Karpas-422 (cell line): Measurements from ENCODE around the gene RAB1B. TPM values are rescaled to one million over a fixed set of nuclear protein-coding genes. Genes with fewer than 3 reads are reported as not detected.

Experiments used
- DNase-seq: peaks from one replicate; pipeline ENCODE4 v3.0.0-alpha.2; 2015
- H2AFZ ChIP-seq: fragments of 200-600 bp; sonication (generic); 2 replicates; pipeline ENCODE4 v1.6.1; 2014; ENCODE audit warnings: antibody characterized with exemption, low read length, mixed read lengths
- H3K27ac ChIP-seq: fragments of 200-600 bp; sonication (generic); 2 replicates; pipeline ENCODE4 v1.5.1; 2014; ENCODE audit warnings: mild to moderate bottlenecking, low read length, moderate library complexity
- H3K27me3 ChIP-seq: fragments of 200-600 bp; sonication (generic); 2 replicates; pipeline ENCODE4 v1.6.1; 2014; ENCODE audit warnings: low read length, mixed read lengths
- H3K36me3 ChIP-seq: fragments of 200-600 bp; sonication (generic); 2 replicates; pipeline ENCODE4 v1.6.1; 2014; ENCODE audit warnings: low read length, mixed read lengths; ENCODE audit not compliant: insufficient read depth
- H3K4me1 ChIP-seq: fragments of 200-600 bp; sonication (generic); 2 replicates; pipeline ENCODE4 v1.6.1; 2014; ENCODE audit warnings: mild to moderate bottlenecking, low read length, mixed read lengths
- H3K4me2 ChIP-seq: fragments of 200-600 bp; sonication (generic); 2 replicates; pipeline ENCODE4 v1.6.1; 2014; ENCODE audit warnings: low read length, low read depth, mild to moderate bottlenecking; ENCODE audit not compliant: poor library complexity, severe bottlenecking
- H3K4me3 ChIP-seq: fragments of 200-600 bp; sonication (generic); 2 replicates; pipeline ENCODE4 v1.5.1; 2014; ENCODE audit warnings: mild to moderate bottlenecking, antibody characterized with exemption, low read length, mixed read lengths
- H3K79me2 ChIP-seq: fragments of 200-600 bp; sonication (generic); 2 replicates; pipeline ENCODE4 v1.6.1; 2014; ENCODE audit warnings: mild to moderate bottlenecking, low read length, mixed read lengths
- H3K9ac ChIP-seq: fragments of 200-600 bp; sonication (generic); 2 replicates; pipeline ENCODE4 v1.6.0; 2014; ENCODE audit warnings: low read length
- H3K9me2 ChIP-seq: fragments of 200-600 bp; sonication (generic), shearing (Covaris generic); replicated peaks from 2 replicates; pipeline ENCODE4 v1.6.0; 2014; ENCODE audit warnings: mild to moderate bottlenecking, low read length, moderate library complexity; ENCODE audit not compliant: insufficient read depth
- H3K9me3 ChIP-seq: fragments of 300-700, 200-600 bp; sonication (generic); 2 replicates; pipeline ENCODE4 v1.6.1; 2014; ENCODE audit warnings: low read length, mixed read lengths
- H4K20me1 ChIP-seq: fragments of 200-600 bp; sonication (generic); 2 replicates; pipeline ENCODE4 v1.6.1; 2014; ENCODE audit warnings: mild to moderate bottlenecking, antibody characterized with exemption, low read length, low read depth; ENCODE audit not compliant: insufficient read depth
- total RNA-seq: library from RNA; depleted of rRNA; stranded (reverse); fragments of >200 nt; shearing (Covaris generic); gene quantifications from 2 replicates; pipeline ENCODE4 v1.2.3, GENCODE V29; 2014; ENCODE audit warnings: low replicate concordance

RAB1B gene
- total RNA-seq, 1 experiment from 2014 or later, result 56.2 TPM

DNA sequence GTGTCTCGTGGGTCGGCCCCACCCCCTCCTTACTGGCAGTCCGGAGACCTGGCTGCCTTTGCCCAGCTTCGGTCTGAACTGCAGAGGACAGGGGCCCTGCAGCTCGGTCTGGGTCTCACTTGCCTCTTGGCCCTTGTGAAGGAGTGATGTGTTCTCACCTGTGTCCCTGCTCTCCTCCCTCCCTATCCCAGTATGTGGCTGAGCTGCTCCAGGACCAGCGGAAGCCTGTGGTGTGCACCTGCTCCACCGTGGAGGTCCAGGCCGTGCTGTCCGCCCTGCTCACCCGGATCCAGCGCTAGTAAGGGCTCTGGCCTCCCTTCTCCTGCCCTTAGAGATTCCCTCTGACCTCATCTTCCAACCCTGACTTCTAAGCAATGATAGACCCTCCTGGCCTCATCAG is 35.7 kb upstream of the RAB1B start:
- no peak overlapping the region for H3K4me3 ChIP-seq
- H3K9me3 ChIP-seq, result no peaks in the 10 kb centered on the region
- DNase-seq, result no peak
- H3K27me3 ChIP-seq, result no peaks in the 10 kb centered on the region
- no peaks in the 10 kb centered on the region for H3K79me2 ChIP-seq
- H3K36me3 ChIP-seq, result no peaks in the 10 kb centered on the region; the same call in none of the 2 replicates
- H3K9me2 ChIP-seq, result no peaks in the 10 kb centered on the region
- H3K4me2 ChIP-seq, result no peak overlapping the region
- H2AFZ ChIP-seq, result no peak overlapping the region
- H3K4me1 ChIP-seq, result peaks cover 11% of the 10 kb centered on the region
- no peaks in the 10 kb centered on the region for H4K20me1 ChIP-seq
- no peak overlapping the region for H3K9ac ChIP-seq
- no peak overlapping the region for H3K27ac ChIP-seq

DNA sequence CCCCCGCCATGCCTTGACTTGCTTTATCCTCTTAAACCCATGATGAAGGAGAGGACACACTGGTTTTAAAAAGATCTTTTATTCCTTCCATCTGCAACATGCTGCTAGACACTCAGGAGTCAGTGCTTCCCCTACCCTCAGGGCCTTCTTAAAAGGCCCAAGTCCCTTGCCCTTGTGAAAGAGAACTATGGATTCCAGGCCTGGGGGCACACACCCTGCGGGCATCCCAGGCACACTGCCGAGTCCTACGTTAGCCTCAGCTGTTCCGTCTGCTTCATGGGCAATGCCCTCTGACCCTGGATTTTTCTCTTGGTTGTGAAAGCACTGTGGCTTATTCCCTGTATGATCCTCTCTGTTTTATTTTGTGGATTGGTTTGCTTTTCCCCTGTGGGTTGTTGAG is 35.1 kb upstream of the RAB1B start:
- no peak overlapping the region for H3K4me3 ChIP-seq
- H3K9ac ChIP-seq, result no peak overlapping the region
- no peaks in the 10 kb centered on the region for H3K9me2 ChIP-seq
- peaks cover 6% of the 10 kb centered on the region for H3K4me1 ChIP-seq
- no peak overlapping the region for H3K27ac ChIP-seq
- no peak overlapping the region for H3K4me2 ChIP-seq
- no peaks in the 10 kb centered on the region; the same call in 1 of the 2 replicates for H3K36me3 ChIP-seq
- H3K79me2 ChIP-seq, result no peaks in the 10 kb centered on the region
- no peak for DNase-seq
- no peaks in the 10 kb centered on the region for H4K20me1 ChIP-seq
- H2AFZ ChIP-seq, result no peak overlapping the region
- no peaks in the 10 kb centered on the region for H3K27me3 ChIP-seq
- H3K9me3 ChIP-seq, result no peaks in the 10 kb centered on the region

- no peak overlapping the region for H2AFZ ChIP-seq
- no peak overlapping the region for H3K9ac ChIP-seq
- H4K20me1 ChIP-seq, result no peaks in the 10 kb centered on the region
- H3K27me3 ChIP-seq, result no peaks in the 10 kb centered on the region
- H3K9me3 ChIP-seq, result no peaks in the 10 kb centered on the region
- H3K36me3 ChIP-seq, result no peaks in the 10 kb centered on the region; the same call in 1 of the 2 replicates
- no peaks in the 10 kb centered on the region for H3K79me2 ChIP-seq
- H3K4me2 ChIP-seq, result no peak overlapping the region
- H3K27ac ChIP-seq, result no peak overlapping the region
- DNase-seq, result no peak
- H3K9me2 ChIP-seq, result no peaks in the 10 kb centered on the region
- H3K4me3 ChIP-seq, result no peak overlapping the region
- H3K4me1 ChIP-seq, result peaks cover 17% of the 10 kb centered on the region
Measured at GRCh38 chr11:66235141-66235540, 33.3 kb upstream of the RAB1B start.

DNA sequence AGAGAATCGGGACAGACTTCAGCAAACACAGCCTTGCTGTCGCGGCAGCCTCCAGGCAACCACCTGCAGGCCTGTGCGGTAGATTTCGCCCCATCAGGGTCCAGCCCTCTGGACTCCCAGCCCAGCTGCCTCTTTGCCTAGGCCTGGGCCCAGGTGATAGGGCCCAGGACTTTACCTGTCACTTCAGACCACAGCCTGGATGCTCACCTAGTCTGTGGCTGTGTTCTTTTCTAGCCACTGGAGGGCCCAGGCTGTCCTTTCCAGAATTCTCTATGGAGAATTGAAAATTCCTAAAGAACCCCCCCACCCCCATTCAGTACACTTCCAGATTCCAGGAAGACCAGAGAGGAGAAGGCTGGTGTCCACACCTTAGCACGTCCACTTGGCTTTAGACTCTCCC is 30.6 kb upstream of the RAB1B start:
- H3K9me3 ChIP-seq, result no peaks in the 10 kb centered on the region
- no peaks in the 10 kb centered on the region for H4K20me1 ChIP-seq
- no peak overlapping the region for H2AFZ ChIP-seq
- H3K27ac ChIP-seq, result no peak overlapping the region
- no peaks in the 10 kb centered on the region for H3K27me3 ChIP-seq
- peaks cover 6% of the 10 kb centered on the region for H3K36me3 ChIP-seq
- peaks cover 44% of the 10 kb centered on the region for H3K4me1 ChIP-seq
- H3K9me2 ChIP-seq, result no peaks in the 10 kb centered on the region
- H3K9ac ChIP-seq, result no peak overlapping the region
- H3K4me3 ChIP-seq, result no peak overlapping the region
- no peak for DNase-seq
- no peaks in the 10 kb centered on the region for H3K79me2 ChIP-seq
- H3K4me2 ChIP-seq, result no peak overlapping the region

DNA sequence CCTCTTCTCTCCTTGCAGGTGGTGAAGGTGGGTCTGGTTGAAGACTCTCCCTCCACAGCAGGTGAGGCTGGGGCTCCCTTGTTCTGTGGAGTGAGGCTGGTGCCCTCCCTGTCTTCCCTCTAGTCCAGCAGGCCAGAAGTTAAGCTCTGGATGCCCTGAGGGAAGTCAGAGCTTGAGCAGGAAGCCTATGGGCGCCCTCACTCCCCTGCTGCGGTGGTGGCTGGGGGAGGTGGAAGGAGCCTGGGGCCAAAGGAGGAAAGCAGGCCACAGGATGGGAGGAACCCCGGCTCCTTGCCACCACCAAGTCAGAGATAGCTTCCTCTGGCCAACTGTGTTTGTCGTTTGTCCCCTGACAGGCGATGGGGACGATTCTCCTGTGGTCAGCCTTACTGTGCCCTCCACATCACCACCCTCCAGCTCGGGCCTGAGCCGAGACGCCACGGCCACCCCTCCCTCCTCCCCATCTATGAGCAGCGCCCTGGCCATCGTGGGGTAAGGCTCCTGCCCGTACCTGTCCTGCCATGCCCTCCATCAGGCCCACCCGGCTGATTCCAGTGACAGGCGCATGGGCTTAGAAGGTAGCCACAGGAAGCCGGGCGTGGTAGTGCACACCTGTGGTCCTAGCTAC is 29.5 kb upstream of the RAB1B start:
- H3K4me3 ChIP-seq, result no peak overlapping the region
- H4K20me1 ChIP-seq, result no peaks in the 10 kb centered on the region
- no peak overlapping the region for H3K27ac ChIP-seq
- DNase-seq, result no peak
- no peaks in the 10 kb centered on the region for H3K9me2 ChIP-seq
- H3K4me2 ChIP-seq, result no peak overlapping the region
- no peaks in the 10 kb centered on the region for H3K27me3 ChIP-seq
- no peaks in the 10 kb centered on the region for H3K9me3 ChIP-seq
- no peak overlapping the region for H2AFZ ChIP-seq
- no peak overlapping the region for H3K9ac ChIP-seq
- H3K79me2 ChIP-seq, result no peaks in the 10 kb centered on the region
- peaks cover 51% of the 10 kb centered on the region for H3K4me1 ChIP-seq
- peaks cover 6% of the 10 kb centered on the region for H3K36me3 ChIP-seq

DNA sequence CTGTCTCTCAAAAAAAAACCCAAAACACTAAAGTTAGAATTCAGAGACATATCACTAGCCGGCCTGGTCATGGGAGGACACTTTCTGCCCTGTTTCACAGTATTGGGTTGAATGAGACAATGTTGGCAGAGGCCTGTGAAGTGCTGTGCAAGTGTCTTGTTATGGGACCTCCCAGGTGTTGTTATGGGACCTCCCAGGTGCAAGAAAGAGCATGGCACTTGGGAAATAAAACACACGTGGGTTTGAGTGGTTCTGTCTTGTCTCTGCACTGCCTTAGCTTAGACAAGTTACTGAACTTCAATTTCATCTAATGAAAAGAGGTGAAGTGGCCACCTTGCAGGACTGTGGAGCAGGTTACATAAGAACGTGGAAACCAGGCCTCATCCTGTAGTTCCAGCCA is 28.9 kb upstream of the RAB1B start:
- Histone ChIP-seq H4K20me1 (no peaks in the 10 kb centered on the region), H3K4me1 (peaks cover 51% of the 10 kb centered on the region), H3K4me3 (no peak overlapping the region), H2AFZ (no peak overlapping the region), H3K4me2 (no peak overlapping the region), H3K36me3 (peaks cover 6% of the 10 kb centered on the region), H3K9me3 (no peaks in the 10 kb centered on the region), H3K79me2 (no peaks in the 10 kb centered on the region), H3K27me3 (no peaks in the 10 kb centered on the region), H3K27ac (no peak overlapping the region), H3K9ac (no peak overlapping the region), H3K9me2 (no peaks in the 10 kb centered on the region)
- DNase-seq, result no peak

- no peak for DNase-seq
- H3K4me2 ChIP-seq, result peak overlapping the region; percentile 6
- no peak overlapping the region for H2AFZ ChIP-seq
- H3K9me3 ChIP-seq, result no peaks in the 10 kb centered on the region
- no peak overlapping the region for H3K4me3 ChIP-seq
- H3K9me2 ChIP-seq, result no peaks in the 10 kb centered on the region
- H3K9ac ChIP-seq, result no peak overlapping the region
- no peaks in the 10 kb centered on the region for H3K79me2 ChIP-seq
- H3K36me3 ChIP-seq, result peaks cover 10% of the 10 kb centered on the region
- H3K27me3 ChIP-seq, result no peaks in the 10 kb centered on the region
- H3K4me1 ChIP-seq, result peaks cover 51% of the 10 kb centered on the region
- peak overlapping the region; percentile 86 for H3K27ac ChIP-seq
- no peaks in the 10 kb centered on the region for H4K20me1 ChIP-seq
Measured at GRCh38 chr11:66239998-66240780, 28.2 kb upstream of the RAB1B start.

- no peaks in the 10 kb centered on the region for H3K9me2 ChIP-seq
- peak overlapping the region; percentile 6 for H3K4me2 ChIP-seq
- H3K4me3 ChIP-seq, result no peak overlapping the region
- peaks cover 51% of the 10 kb centered on the region for H3K4me1 ChIP-seq
- no peak for DNase-seq
- no peaks in the 10 kb centered on the region for H3K27me3 ChIP-seq
- H3K36me3 ChIP-seq, result peaks cover 10% of the 10 kb centered on the region
- H3K9ac ChIP-seq, result peak overlapping the region; percentile 17; the same call in 1 of the 2 replicates
- no peak overlapping the region for H2AFZ ChIP-seq
- no peaks in the 10 kb centered on the region for H3K9me3 ChIP-seq
- H4K20me1 ChIP-seq, result no peaks in the 10 kb centered on the region
- H3K27ac ChIP-seq, result peak overlapping the region; percentile 86
- H3K79me2 ChIP-seq, result no peaks in the 10 kb centered on the region
Measured at GRCh38 chr11:66240781-66241136, 27.7 kb upstream of the RAB1B start.
